GM12878 (cell line): ENCODE measurements around the gene MTMR4. TPM values are rescaled to one million over a fixed set of nuclear protein-coding genes. Genes with fewer than 3 reads are reported as not detected.

Experiments used
- ATAC-seq: fragments of 200-7000 bp; cut with Tn5 transposase; 3 replicates; pipeline ENCODE4 v1.9.1; 2020; ENCODE audit warnings: mild to moderate bottlenecking, moderate library complexity
- BruUV-seq: library from RNA; stranded (reverse); fragments of 400-500 nt; replicated peaks from 2 replicates; lab custom pipeline; 2021; lab: Mats Ljungman, UMichigan
- CTCF ChIA-PET: fragments of 300-600 bp; sonication (Branson Sonifier 250); formaldehyde crosslinking; extraction: SDS; loops from one replicate; lab custom pipeline; 2021; ENCODE audit warnings: inconsistent platforms; lab: Yijun Ruan, JAX
- POLR2A ChIA-PET: fragments of 350-600 bp; formaldehyde crosslinking; extraction: SDS; loops from one replicate; lab custom pipeline; 2021; ENCODE audit warnings: inconsistent platforms; lab: Charles Lee
- RAD21 ChIA-PET: fragments of 300-600 bp; sonication (Branson Sonifier 250); formaldehyde crosslinking; loops from one replicate; lab custom pipeline; 2023; ENCODE audit warnings: antibody characterized with exemption; ENCODE audit not compliant: unreplicated experiment; lab: Charles Lee
- SMC1A ChIA-PET: fragments of 300-600 bp; sonication (Branson Sonifier 250); formaldehyde crosslinking; loops from one replicate; lab custom pipeline; 2023; ENCODE audit not compliant: unreplicated experiment, uncharacterized antibody; lab: Charles Lee
- DNase-seq: peaks from one replicate; pipeline ENCODE4 v3.0.0-alpha.2; 2011; ENCODE audit warnings: low read depth, low spot score
- FAIRE-seq: peaks from 3 replicates; lab custom pipeline; 2011; peaks lifted over from hg19 to GRCh38; lab: Jason Lieb, UNC
- H2AFZ ChIP-seq: 2 replicates; pipeline ENCODE4 v1.6.0; 2011; ENCODE audit warnings: low read depth, low read length, control low read depth; ENCODE audit not compliant: control insufficient read depth
- H3K27ac ChIP-seq: 2 replicates; pipeline ENCODE4 v1.5.1; 2011; ENCODE audit warnings: control low read depth; ENCODE audit not compliant: control insufficient read depth, insufficient read depth
- H3K27me3 ChIP-seq, 2 experiments: replicated peaks in 1 of 2; 2 replicates each; pipeline versions ENCODE4 v1.6.0 to v1.6.1; 2011; ENCODE audit warnings: low read length in 1 of 2; ENCODE audit not compliant: control insufficient read depth in 2 of 2, insufficient read depth in 2 of 2
- H3K36me3 ChIP-seq, 2 experiments: 2 replicates each; pipeline ENCODE4 v1.5.1; 2011; ENCODE audit warnings: low read length in 1 of 2; ENCODE audit not compliant: control insufficient read depth in 2 of 2, insufficient read depth in 2 of 2
- H3K4me1 ChIP-seq: 2 replicates; pipeline ENCODE4 v1.6.1; 2011; ENCODE audit warnings: mild to moderate bottlenecking, low read length, moderate library complexity, mixed read lengths; ENCODE audit not compliant: control insufficient read depth, insufficient read depth
- H3K4me2 ChIP-seq: 2 replicates; pipeline ENCODE4 v1.6.0; 2011; ENCODE audit warnings: control low read depth; ENCODE audit not compliant: control insufficient read depth, insufficient read depth
- H3K4me3 ChIP-seq: fragments of 200-600 bp; sonication (generic); 2 replicates; pipeline ENCODE4 v1.5.1; 2016
- H3K79me2 ChIP-seq: 2 replicates; pipeline ENCODE4 v1.6.0; 2011; ENCODE audit warnings: low read length; ENCODE audit not compliant: control insufficient read depth, insufficient read depth
- H3K9ac ChIP-seq: 2 replicates; pipeline ENCODE4 v1.8.0; 2011; ENCODE audit warnings: low read length, control low read depth, mixed read lengths; ENCODE audit not compliant: control insufficient read depth, insufficient read depth
- H3K9me3 ChIP-seq: replicated peaks from 3 replicates; pipeline ENCODE4 v1.5.1; 2011; ENCODE audit warnings: mild to moderate bottlenecking, low read length; ENCODE audit not compliant: control insufficient read depth, insufficient read depth
- H4K20me1 ChIP-seq: 2 replicates; pipeline ENCODE4 v1.6.0; 2011; ENCODE audit not compliant: control insufficient read depth, insufficient read depth
- BCL11A ChIP-seq: IDR thresholded peaks from 2 replicates; pipeline ENCODE4 v1.6.1; 2011; ENCODE audit warnings: low read depth, low read length
- DPF2 ChIP-seq: fragments of 450-650 bp; IDR thresholded peaks from 2 replicates; pipeline ENCODE4 v1.6.1; 2017; ENCODE audit warnings: mild to moderate bottlenecking
- EZH2 ChIP-seq: IDR thresholded peaks from 2 replicates; pipeline ENCODE4 v1.6.1; 2012; ENCODE audit warnings: low read depth, mild to moderate bottlenecking, control low read depth, inconsistent platforms, low read length, borderline replicate concordance; ENCODE audit not compliant: control insufficient read depth
- JUNB ChIP-seq: IDR thresholded peaks from 2 replicates; pipeline ENCODE4 v1.6.1; 2016; ENCODE audit warnings: antibody characterized with exemption, mild to moderate bottlenecking
- MEF2B ChIP-seq: fragments of 450-650 bp; IDR thresholded peaks from 2 replicates; pipeline ENCODE4 v1.6.1; 2018; ENCODE audit warnings: mild to moderate bottlenecking, moderate library complexity; ENCODE audit not compliant: partially characterized antibody, poor library complexity, severe bottlenecking
- MTA2 ChIP-seq: fragments of 450-650 bp; IDR thresholded peaks from 2 replicates; pipeline ENCODE4 v1.6.1; 2016; ENCODE audit warnings: low read depth, mild to moderate bottlenecking, moderate library complexity
- NBN ChIP-seq: fragments of 450-650 bp; IDR thresholded peaks from 2 replicates; pipeline ENCODE4 v1.6.1; 2016
- POLR2AphosphoS2 ChIP-seq: IDR thresholded peaks from 2 replicates; pipeline ENCODE4 v1.6.1; 2011; ENCODE audit warnings: low read depth, mild to moderate bottlenecking, low read length, improper control_type of control experiment, moderate library complexity
- WGBS: methylation state at CpG from one replicate; pipeline ENCODE4 v1.1.6; 2016; ENCODE audit warnings: low lambda C conversion rate; ENCODE audit not compliant: insufficient replicate concordance, insufficient coverage; ENCODE audit errors: missing lambda C conversion rate; 5-methylcytosine and 5-hydroxymethylcytosine counted together
- in situ Hi-C: fragments of 300-500 bp; cut with MboI; formaldehyde crosslinking; loops from 9 replicates; pipeline ENCODE4 v1.14.3; 2018; ENCODE audit warnings: mixed read lengths
- intact Hi-C: fragments of 100-400 bp; cut with micrococcal nuclease; formaldehyde crosslinking; loops from one replicate; pipeline ENCODE4 v1.14.2; 2022; ENCODE audit not compliant: unreplicated experiment
- polyA plus RNA-seq, 11 experiments: library from polyadenylated mRNA; depleted of rRNA in 4 of 11; unstranded in 6 of 11; stranded (reverse) in 5 of 11; fragments of >200 nt; fragmentation: Nextera tagmentation in 4 of 11; fragmentation: Illumina TruSeq in 1 of 11; extraction: Ambion mirVana in 4 of 11; extraction: Trizol in 1 of 11; gene quantifications; 1 replicate in 1 of 11; 2 replicates in 10 of 11; pipeline versions ENCODE4 v1.2.1 to v1.2.3, GENCODE V29; 2011 to 2016; ENCODE audit warnings: inconsistent platforms in 2 of 11, missing spikeins in 2 of 11, low read depth in 1 of 11
- total RNA-seq, 4 experiments: library from RNA; depleted of rRNA in 3 of 4; stranded (reverse); fragments of >200 nt in 3 of 4; fragmentation: Illumina TruSeq in 1 of 4; extraction: Trizol in 1 of 4; gene quantifications; 2 replicates each; pipeline versions ENCODE4 v1.2.1 to v1.2.3, GENCODE V29; 2013 to 2021
- TF ChIP-seq, protein P1 (sequence below): fragments of 450-650 bp; IDR thresholded peaks from 2 replicates; pipeline ENCODE4 v1.6.1; 2017; ENCODE audit warnings: mild to moderate bottlenecking, low read depth, inconsistent platforms; ENCODE audit not compliant: poor library complexity, severe bottlenecking
- TF ChIP-seq, protein P2 (sequence below): IDR thresholded peaks from 2 replicates; pipeline ENCODE4 v1.6.1; 2012; ENCODE audit warnings: improper control_type of control experiment, low read depth, low read length; ENCODE audit not compliant: insufficient replicate concordance
- TF ChIP-seq, protein P3 (sequence below): fragments of 450-650 bp; formaldehyde crosslinking; IDR thresholded peaks from 2 replicates; pipeline ENCODE4 v1.4.0; 2020; ENCODE audit warnings: mild to moderate bottlenecking, moderate library complexity

MTMR4 gene
- total and polyA plus RNA-seq, 10 of the 15 experiments (the other 5 are each of a cell fraction or from before 2014, with no cell fraction given): 12.8 to 127 (median 53.2) TPM

DNA sequence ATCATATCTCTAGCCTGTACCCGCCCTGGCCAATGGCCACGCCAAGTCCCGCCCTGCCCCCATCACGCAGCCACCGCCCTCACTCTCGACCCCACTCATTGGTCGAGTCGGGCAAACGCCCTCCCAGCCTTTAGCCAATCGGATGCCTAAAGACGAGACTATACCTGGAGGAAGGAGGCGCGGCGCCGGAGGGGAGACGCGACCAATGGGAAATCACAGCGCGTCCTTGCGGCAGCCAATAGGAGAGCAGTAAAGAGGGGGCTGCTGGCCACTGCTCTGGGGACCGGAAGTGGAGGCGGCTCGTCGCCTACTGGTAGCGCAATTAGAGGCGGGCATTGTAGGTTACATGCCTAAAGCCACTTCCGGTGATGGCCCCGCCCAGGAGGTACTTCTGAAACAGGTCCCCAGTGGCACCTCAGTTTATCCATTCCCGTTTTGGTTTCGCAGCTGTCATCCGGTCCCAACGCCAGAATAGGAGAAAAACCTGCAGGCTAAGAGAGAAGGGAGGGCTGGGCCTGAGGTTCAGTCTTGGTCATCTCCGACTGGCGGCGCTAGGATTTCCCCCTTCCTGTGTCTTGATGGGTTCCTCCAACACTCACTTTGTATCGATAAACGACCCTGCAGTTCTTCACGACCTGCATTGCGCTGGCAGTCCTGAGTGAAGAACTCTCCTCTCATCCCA is 3.6 kb upstream of the MTMR4 start:
- TSS peak; percentile 95 for BruUV-seq
- ChIA-PET SMC1A (interaction anchor here (0.8 to 2.3 kb wide), 10 partner anchors 8 to 635 kb away, joined by 3 to 28 read pairs (median 4); no protein-coding TSS in a partner anchor), POLR2A (interaction anchor here (0.8 to 1.4 kb wide), 5 partner anchors 13 to 484 kb away, joined by 3 to 4 read pairs (median 3); partner anchors contain the start of gene SUPT4H1), RAD21 (interaction anchor here (0.9 to 3.9 kb wide), 12 partner anchors 12 to 490 kb away, joined by 3 to 37 read pairs (median 3); no protein-coding TSS in a partner anchor), CTCF (interaction anchor here (0.8 to 2.6 kb wide), 19 partner anchors 8 to 921 kb away, joined by 3 to 23 read pairs (median 4); partner anchors contain the start of genes RAD51C and TEX14)
- H2AFZ ChIP-seq: peak overlapping the region; percentile 100
- intact Hi-C loops: loop anchor here (1.0 to 5.0 kb wide), 7 partner anchors 69 to 487 kb away; no protein-coding TSS in a partner anchor
- in situ Hi-C loops: no loop called here
- no peaks in the 10 kb centered on the region for H3K27me3 ChIP-seq
- FAIRE-seq (peak; percentile 100), ATAC-seq (peak; percentile 89), DNase-seq (peak; percentile 99)
- under 1% methylated on average over 39 of the region's 39 CpGs for WGBS
- peak overlapping the region; percentile 78 for H3K4me2 ChIP-seq
- no peaks in the 10 kb centered on the region; the same call in 2 of the 3 replicates for H3K9me3 ChIP-seq
- H4K20me1 ChIP-seq: no peaks in the 10 kb centered on the region
- H3K4me3 ChIP-seq: peak overlapping the region; percentile 99
- H3K27ac ChIP-seq: peak overlapping the region; percentile 93
- peaks cover 28% of the 10 kb centered on the region for H3K79me2 ChIP-seq
- H3K9ac ChIP-seq: peak overlapping the region; percentile 97
- H3K4me1 ChIP-seq: peaks cover 18% of the 10 kb centered on the region
- H3K36me3 ChIP-seq: no peaks in the 10 kb centered on the region
- no peak for TF ChIP-seq BCL11A
- TF ChIP-seq EZH2: no peak
- TF ChIP-seq POLR2AphosphoS2: no peak
- no peak for TF ChIP-seq JUNB
- TF ChIP-seq, protein P1, sequence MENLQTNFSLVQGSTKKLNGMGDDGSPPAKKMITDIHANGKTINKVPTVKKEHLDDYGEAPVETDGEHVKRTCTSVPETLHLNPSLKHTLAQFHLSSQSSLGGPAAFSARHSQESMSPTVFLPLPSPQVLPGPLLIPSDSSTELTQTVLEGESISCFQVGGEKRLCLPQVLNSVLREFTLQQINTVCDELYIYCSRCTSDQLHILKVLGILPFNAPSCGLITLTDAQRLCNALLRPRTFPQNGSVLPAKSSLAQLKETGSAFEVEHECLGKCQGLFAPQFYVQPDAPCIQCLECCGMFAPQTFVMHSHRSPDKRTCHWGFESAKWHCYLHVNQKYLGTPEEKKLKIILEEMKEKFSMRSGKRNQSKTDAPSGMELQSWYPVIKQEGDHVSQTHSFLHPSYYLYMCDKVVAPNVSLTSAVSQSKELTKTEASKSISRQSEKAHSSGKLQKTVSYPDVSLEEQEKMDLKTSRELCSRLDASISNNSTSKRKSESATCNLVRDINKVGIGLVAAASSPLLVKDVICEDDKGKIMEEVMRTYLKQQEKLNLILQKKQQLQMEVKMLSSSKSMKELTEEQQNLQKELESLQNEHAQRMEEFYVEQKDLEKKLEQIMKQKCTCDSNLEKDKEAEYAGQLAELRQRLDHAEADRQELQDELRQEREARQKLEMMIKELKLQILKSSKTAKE: no peak
- TF ChIP-seq, protein P2, sequence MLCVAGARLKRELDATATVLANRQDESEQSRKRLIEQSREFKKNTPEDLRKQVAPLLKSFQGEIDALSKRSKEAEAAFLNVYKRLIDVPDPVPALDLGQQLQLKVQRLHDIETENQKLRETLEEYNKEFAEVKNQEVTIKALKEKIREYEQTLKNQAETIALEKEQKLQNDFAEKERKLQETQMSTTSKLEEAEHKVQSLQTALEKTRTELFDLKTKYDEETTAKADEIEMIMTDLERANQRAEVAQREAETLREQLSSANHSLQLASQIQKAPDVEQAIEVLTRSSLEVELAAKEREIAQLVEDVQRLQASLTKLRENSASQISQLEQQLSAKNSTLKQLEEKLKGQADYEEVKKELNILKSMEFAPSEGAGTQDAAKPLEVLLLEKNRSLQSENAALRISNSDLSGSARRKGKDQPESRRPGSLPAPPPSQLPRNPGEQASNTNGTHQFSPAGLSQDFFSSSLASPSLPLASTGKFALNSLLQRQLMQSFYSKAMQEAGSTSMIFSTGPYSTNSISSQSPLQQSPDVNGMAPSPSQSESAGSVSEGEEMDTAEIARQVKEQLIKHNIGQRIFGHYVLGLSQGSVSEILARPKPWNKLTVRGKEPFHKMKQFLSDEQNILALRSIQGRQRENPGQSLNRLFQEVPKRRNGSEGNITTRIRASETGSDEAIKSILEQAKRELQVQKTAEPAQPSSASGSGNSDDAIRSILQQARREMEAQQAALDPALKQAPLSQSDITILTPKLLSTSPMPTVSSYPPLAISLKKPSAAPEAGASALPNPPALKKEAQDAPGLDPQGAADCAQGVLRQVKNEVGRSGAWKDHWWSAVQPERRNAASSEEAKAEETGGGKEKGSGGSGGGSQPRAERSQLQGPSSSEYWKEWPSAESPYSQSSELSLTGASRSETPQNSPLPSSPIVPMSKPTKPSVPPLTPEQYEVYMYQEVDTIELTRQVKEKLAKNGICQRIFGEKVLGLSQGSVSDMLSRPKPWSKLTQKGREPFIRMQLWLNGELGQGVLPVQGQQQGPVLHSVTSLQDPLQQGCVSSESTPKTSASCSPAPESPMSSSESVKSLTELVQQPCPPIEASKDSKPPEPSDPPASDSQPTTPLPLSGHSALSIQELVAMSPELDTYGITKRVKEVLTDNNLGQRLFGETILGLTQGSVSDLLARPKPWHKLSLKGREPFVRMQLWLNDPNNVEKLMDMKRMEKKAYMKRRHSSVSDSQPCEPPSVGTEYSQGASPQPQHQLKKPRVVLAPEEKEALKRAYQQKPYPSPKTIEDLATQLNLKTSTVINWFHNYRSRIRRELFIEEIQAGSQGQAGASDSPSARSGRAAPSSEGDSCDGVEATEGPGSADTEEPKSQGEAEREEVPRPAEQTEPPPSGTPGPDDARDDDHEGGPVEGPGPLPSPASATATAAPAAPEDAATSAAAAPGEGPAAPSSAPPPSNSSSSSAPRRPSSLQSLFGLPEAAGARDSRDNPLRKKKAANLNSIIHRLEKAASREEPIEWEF: no peak
- TF ChIP-seq DPF2: no peak
- no peak for TF ChIP-seq MEF2B
- peak; percentile 73; the same call in 1 of the 2 replicates for TF ChIP-seq NBN
- no peak for TF ChIP-seq MTA2
- TF ChIP-seq, protein P3, sequence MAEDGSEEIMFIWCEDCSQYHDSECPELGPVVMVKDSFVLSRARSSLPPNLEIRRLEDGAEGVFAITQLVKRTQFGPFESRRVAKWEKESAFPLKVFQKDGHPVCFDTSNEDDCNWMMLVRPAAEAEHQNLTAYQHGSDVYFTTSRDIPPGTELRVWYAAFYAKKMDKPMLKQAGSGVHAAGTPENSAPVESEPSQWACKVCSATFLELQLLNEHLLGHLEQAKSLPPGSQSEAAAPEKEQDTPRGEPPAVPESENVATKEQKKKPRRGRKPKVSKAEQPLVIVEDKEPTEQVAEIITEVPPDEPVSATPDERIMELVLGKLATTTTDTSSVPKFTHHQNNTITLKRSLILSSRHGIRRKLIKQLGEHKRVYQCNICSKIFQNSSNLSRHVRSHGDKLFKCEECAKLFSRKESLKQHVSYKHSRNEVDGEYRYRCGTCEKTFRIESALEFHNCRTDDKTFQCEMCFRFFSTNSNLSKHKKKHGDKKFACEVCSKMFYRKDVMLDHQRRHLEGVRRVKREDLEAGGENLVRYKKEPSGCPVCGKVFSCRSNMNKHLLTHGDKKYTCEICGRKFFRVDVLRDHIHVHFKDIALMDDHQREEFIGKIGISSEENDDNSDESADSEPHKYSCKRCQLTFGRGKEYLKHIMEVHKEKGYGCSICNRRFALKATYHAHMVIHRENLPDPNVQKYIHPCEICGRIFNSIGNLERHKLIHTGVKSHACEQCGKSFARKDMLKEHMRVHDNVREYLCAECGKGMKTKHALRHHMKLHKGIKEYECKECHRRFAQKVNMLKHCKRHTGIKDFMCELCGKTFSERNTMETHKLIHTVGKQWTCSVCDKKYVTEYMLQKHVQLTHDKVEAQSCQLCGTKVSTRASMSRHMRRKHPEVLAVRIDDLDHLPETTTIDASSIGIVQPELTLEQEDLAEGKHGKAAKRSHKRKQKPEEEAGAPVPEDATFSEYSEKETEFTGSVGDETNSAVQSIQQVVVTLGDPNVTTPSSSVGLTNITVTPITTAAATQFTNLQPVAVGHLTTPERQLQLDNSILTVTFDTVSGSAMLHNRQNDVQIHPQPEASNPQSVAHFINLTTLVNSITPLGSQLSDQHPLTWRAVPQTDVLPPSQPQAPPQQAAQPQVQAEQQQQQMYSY (CRISPR knock-in tag): no peak
